NT2/D1 (cell line): ENCODE data around the gene PLEKHA5.

ENCODE experiments used
- YY1 ChIP-seq: IDR thresholded peaks from 2 replicates; pipeline ENCODE4 v1.6.1; 2011; ENCODE audit not compliant: insufficient read length, insufficient read depth
- ZNF274 ChIP-seq: IDR thresholded peaks from 2 replicates; pipeline ENCODE4 v1.6.1; 2011; ENCODE audit warnings: mild to moderate bottlenecking, low read depth, low read length

DNA sequence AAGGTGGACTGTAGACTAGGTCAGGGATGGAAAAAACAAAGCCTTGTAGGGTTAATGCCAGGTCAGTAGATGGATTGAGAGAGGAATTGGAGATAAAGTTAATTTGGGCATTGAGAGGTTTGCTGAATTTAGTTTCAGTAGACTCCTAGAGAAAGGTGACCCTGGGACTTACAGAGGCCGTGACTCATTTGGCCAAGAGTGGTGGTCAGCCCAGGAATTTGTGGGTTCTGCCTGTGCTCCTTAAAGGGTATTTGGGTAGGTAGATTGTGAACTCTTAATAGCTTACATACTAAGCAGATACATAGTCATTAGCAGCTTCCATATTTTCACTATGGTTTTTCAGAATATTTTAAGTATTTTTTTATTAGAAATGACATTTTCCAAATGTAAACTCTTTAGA is 21.8 kb downstream of the PLEKHA5 start:
- no peak for TF ChIP-seq YY1
- no peak for TF ChIP-seq ZNF274
